Right cardiac atrium (tissue), 5 donors: Measurements from ENCODE around the gene VPS26C. TPM values are rescaled to one million over a fixed set of nuclear protein-coding genes. Genes with fewer than 3 reads are reported as not detected.

Source experiments
- ATAC-seq, 2 donors: fragments of 200-7000 bp; cut with Tn5 transposase; one replicate each; pipeline versions ENCODE4 v1.8.0 to v1.9.1; 2020; ENCODE audit warnings: moderate library complexity in 2 of 2, mild to moderate bottlenecking in 1 of 2
- DNase-seq, 3 donors: peaks; one replicate each; pipeline ENCODE4 v3.0.0-alpha.2; 2020
- H3K27ac ChIP-seq: one replicate; pipeline ENCODE4 v1.5.1; 2013; ENCODE audit warnings: mild to moderate bottlenecking, low read length, control low read depth, moderate library complexity
- H3K27me3 ChIP-seq: one replicate; pipeline ENCODE4 v1.6.1; 2013; ENCODE audit not compliant: control insufficient read depth, insufficient read depth
- H3K4me1 ChIP-seq: one replicate; pipeline ENCODE4 v1.6.1; 2013; ENCODE audit warnings: low read length; ENCODE audit not compliant: control insufficient read depth, insufficient read depth
- H3K4me3 ChIP-seq: one replicate; pipeline ENCODE4 v1.5.1; 2013; ENCODE audit warnings: low read length, control low read depth
- H3K9me3 ChIP-seq: one replicate; pipeline ENCODE4 v1.6.1; 2013; ENCODE audit warnings: low read length; ENCODE audit not compliant: control insufficient read depth
- WGBS: extraction: QIAGEN DNeasy Blood & Tissue Kit; methylation state at CpG from one replicate; pipeline ENCODE4 v1.1.7; 2013; 5-methylcytosine and 5-hydroxymethylcytosine counted together
- intact Hi-C, 4 donors: fragments of 100-400 bp; cut with DNase I; formaldehyde crosslinking; loops; one replicate each; pipeline versions ENCODE4 v1.11.0 to v1.14.0; 2022 to 2023
- polyA plus RNA-seq: library from polyadenylated mRNA; stranded (reverse); fragments of 200-250 nt; gene quantifications from one replicate; pipeline ENCODE4 v1.2.3, GENCODE V29; 2013
- total RNA-seq, 4 donors: library from RNA; stranded (reverse); fragmentation: NEBNext Ultra II Directional; extraction: Animal tissue kit (Norgen Biotek cat#: 25700); gene quantifications; one replicate each; pipeline ENCODE4 v1.2.1, GENCODE V29; 2021
- donor health status: healthy with polysubstance abuse.
- donor health status: DM: no; HTN: yes; CAD: no.
- donor health status: DM: no; HTN: no; CAD: no.
- donor health status: DM: no; HTN: yes; CAD: no; lungs with severe emphysema.
- donor health status: DM: yes; HTN: yes; CAD: no.

VPS26C gene
- total and polyA plus RNA-seq, 5 donors, result 19.4 to 40.7 (median 39.5) TPM

GRCh38 chr21:37200641-37201480 is 66.3 kb downstream of the VPS26C start:
- 89% methylated on average over 16 of the region's 16 CpGs for WGBS
- no peaks in the 10 kb centered on the region for H3K4me1 ChIP-seq
- no peak overlapping the region for H3K4me3 ChIP-seq
- ATAC-seq (no peak), DNase-seq (no peak)
- H3K27me3 ChIP-seq, result no peaks in the 10 kb centered on the region
- H3K27ac ChIP-seq, result no peak overlapping the region
- intact Hi-C loops, result no loop called here
- H3K9me3 ChIP-seq, result no peaks in the 10 kb centered on the region

GRCh38 chr21:37199057-37199924 is 67.8 kb downstream of the VPS26C start:
- no peaks in the 10 kb centered on the region for H3K27me3 ChIP-seq
- H3K27ac ChIP-seq, result no peak overlapping the region
- no peak for ATAC-seq
- H3K4me1 ChIP-seq, result no peaks in the 10 kb centered on the region
- DNase-seq, result no peak
- 85% methylated on average over 11 of the region's 11 CpGs for WGBS
- no peak overlapping the region for H3K4me3 ChIP-seq
- intact Hi-C loops, result no loop called here
- H3K9me3 ChIP-seq, result no peaks in the 10 kb centered on the region

- intact Hi-C loops, result no loop called here
- WGBS, result 92% methylated on average over 4 of the region's 4 CpGs
- Histone ChIP-seq H3K27ac (no peak overlapping the region), H3K4me3 (no peak overlapping the region), H3K27me3 (no peaks in the 10 kb centered on the region), H3K9me3 (no peaks in the 10 kb centered on the region), H3K4me1 (no peaks in the 10 kb centered on the region)
- ATAC-seq (no peak), DNase-seq (no peak)
Measured at GRCh38 chr21:37197746-37198145, 69.4 kb downstream of the VPS26C start.

DNA sequence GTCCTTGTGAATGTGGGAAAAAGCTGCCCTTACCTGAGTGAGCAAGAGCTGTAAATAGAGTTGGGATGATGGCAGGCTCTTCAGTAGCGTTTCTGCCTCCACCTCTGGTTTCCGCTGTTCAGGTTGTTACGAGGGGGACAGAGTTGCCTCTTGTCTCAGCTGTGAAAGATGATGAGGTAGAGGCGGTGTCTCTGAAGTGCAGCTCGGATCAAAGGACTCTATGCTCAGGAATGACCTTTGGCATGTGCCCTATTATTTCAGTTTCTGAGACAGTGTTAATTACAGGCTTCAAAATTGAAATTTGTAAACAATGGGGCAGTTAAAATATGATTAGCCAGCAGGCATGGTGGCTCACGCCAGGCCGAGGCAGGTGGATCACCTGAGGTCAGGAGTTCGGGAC is 70.3 kb downstream of the VPS26C start:
- H3K27me3 ChIP-seq, result no peaks in the 10 kb centered on the region
- no peak overlapping the region for H3K4me3 ChIP-seq
- no peaks in the 10 kb centered on the region for H3K4me1 ChIP-seq
- ATAC-seq, result no peak
- 94% methylated on average over 8 of the region's 8 CpGs for WGBS
- H3K9me3 ChIP-seq, result no peaks in the 10 kb centered on the region
- no peak overlapping the region for H3K27ac ChIP-seq
- intact Hi-C loops, result no loop called here
- no peak for DNase-seq

GRCh38 chr21:37195610-37196009 is 71.5 kb downstream of the VPS26C start:
- H3K9me3 ChIP-seq, result no peaks in the 10 kb centered on the region
- 88% methylated on average over 15 of the region's 15 CpGs for WGBS
- no peaks in the 10 kb centered on the region for H3K4me1 ChIP-seq
- no peaks in the 10 kb centered on the region for H3K27me3 ChIP-seq
- intact Hi-C loops, result no loop called here
- H3K27ac ChIP-seq, result no peak overlapping the region
- no peak overlapping the region for H3K4me3 ChIP-seq
- peak; percentile 42 to 46 for ATAC-seq
- DNase-seq, result peak; percentile 40 to 69 (median 51)

- ATAC-seq, result peak; percentile 46 to 67
- H3K4me1 ChIP-seq, result no peaks in the 10 kb centered on the region
- H3K27me3 ChIP-seq, result no peaks in the 10 kb centered on the region
- H3K4me3 ChIP-seq, result no peak overlapping the region
- no peak overlapping the region for H3K27ac ChIP-seq
- peak in 1 of 3 donors; percentile 56 for DNase-seq
- 67% methylated on average over 3 of the region's 3 CpGs for WGBS
- intact Hi-C loops, result no loop called here
- H3K9me3 ChIP-seq, result no peaks in the 10 kb centered on the region
Measured at GRCh38 chr21:37195059-37195458, 72.1 kb downstream of the VPS26C start.

- Histone ChIP-seq H3K9me3 (no peaks in the 10 kb centered on the region), H3K27me3 (no peaks in the 10 kb centered on the region), H3K27ac (no peak overlapping the region), H3K4me3 (no peak overlapping the region), H3K4me1 (no peaks in the 10 kb centered on the region)
- ATAC-seq, result no peak
- 90% methylated on average over 6 of the region's 6 CpGs for WGBS
- intact Hi-C loops, result no loop called here
- DNase-seq, result no peak
Measured at GRCh38 chr21:37193676-37194075, 73.5 kb downstream of the VPS26C start.

- H3K27me3 ChIP-seq, result no peaks in the 10 kb centered on the region
- H3K9me3 ChIP-seq, result no peaks in the 10 kb centered on the region
- DNase-seq, result no peak
- no peak overlapping the region for H3K27ac ChIP-seq
- H3K4me3 ChIP-seq, result no peak overlapping the region
- no peak for ATAC-seq
- H3K4me1 ChIP-seq, result no peaks in the 10 kb centered on the region
- WGBS, result 69% methylated on average over 4 of the region's 4 CpGs
- intact Hi-C loops, result no loop called here
Measured at GRCh38 chr21:37193006-37193405, 74.1 kb downstream of the VPS26C start.

DNA sequence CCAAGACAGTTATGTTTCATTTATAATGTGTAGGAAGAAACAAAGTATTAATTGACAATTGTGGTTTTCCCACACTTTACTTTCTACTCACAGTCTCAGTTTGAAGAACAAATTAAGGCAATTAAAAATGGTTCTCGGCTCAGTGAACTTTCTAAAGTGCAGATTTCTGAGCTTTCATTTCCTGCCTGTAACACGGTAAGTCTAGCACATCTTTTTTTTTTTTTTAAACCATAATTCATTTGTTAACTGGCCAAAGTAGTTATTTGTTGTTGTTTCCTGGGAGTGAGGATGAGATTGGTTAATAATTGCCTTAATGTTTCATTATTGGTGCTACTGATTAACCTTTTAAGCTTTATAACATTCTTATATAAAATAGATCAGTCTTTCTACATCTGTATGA is 75.1 kb downstream of the VPS26C start:
- DNase-seq (no peak), ATAC-seq (no peak)
- Histone ChIP-seq H3K27me3 (no peaks in the 10 kb centered on the region), H3K4me3 (no peak overlapping the region), H3K27ac (no peak overlapping the region), H3K9me3 (no peaks in the 10 kb centered on the region), H3K4me1 (no peaks in the 10 kb centered on the region)
- WGBS, result 73% methylated on average over 2 of the region's 2 CpGs
- intact Hi-C loops, result no loop called here

DNA sequence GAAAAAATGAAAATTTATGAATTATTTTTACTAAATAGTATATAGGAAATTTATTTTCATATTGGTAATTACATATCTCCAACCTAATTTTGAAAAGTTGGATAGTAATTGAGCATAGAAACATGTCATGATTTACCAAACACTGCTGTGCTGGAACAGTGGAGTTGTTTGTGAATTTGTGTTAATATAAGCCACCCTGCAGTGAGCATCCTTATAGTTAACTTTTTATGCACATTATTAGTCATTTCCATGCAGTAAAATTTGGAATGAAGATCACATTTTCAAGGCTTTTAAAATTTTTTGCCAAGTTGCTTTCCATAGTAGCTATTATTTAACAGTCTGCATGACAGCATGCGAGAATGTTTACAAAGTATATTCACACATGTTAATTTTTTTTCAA is 78.3 kb downstream of the VPS26C start:
- DNase-seq (no peak), ATAC-seq (no peak)
- Histone ChIP-seq H3K9me3 (no peaks in the 10 kb centered on the region), H3K27ac (no peak overlapping the region), H3K4me1 (no peaks in the 10 kb centered on the region), H3K4me3 (no peak overlapping the region), H3K27me3 (no peaks in the 10 kb centered on the region)
- 98% methylated on average over 1 of the region's 1 CpG for WGBS
- intact Hi-C loops, result no loop called here

GRCh38 chr21:37186983-37187382 is 80.2 kb downstream of the VPS26C start:
- H3K27me3 ChIP-seq, result no peaks in the 10 kb centered on the region
- no peaks in the 10 kb centered on the region for H3K9me3 ChIP-seq
- ATAC-seq (no peak), DNase-seq (no peak)
- no peak overlapping the region for H3K4me3 ChIP-seq
- H3K27ac ChIP-seq, result no peak overlapping the region
- intact Hi-C loops, result no loop called here
- no peaks in the 10 kb centered on the region for H3K4me1 ChIP-seq
- 74% methylated on average over 2 of the region's 2 CpGs for WGBS
